Activated T-cell treated with anti-CD3 and anti-CD28 coated beads for 24 hours (primary cell): ENCODE data around the gene GPD2.

ENCODE experiments used
- DNase-seq: peaks from one replicate; pipeline ENCODE4 v3.0.0-alpha.2; 2020; ENCODE audit warnings: low read depth

Gene GPD2

DNA sequence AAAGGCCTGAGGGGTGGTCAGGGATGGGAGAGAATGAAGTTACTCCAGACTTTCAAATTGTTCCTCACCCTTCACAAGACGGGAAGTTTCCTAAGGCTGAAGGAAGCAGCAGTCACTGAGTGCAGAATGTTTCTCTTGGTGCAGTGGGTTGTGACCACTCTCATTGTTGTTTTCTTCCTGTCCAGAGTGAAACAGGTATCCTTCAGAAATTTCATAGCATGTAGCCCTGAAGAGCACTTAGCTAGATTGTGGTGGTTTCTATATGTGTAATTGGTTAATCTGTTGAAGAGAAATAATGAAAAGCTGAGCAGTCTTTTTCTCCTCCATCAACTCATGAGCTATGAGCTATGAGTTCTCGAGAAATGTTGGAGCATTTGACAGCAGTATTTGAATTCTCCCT, 96.8 kb downstream of the GPD2 start:
- no peak for DNase-seq

DNA sequence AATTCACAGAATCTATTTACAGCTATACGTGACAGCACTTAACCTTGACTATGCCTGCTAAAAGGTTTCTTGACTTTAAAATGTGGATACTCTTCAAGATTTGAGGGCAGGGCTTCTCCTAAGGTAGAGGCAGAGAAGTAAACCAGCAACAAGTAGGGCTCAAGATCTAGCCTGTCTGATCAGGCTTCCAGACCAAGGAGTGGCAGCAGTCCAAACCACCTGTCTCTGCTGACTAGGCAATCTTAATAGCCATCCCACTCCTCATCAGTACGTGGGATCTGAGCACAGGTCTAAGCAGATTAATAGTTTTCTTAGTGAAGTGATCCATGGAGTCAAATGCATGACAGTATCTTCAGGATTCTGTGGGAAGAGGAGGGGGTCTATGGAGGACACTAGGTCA, 100.4 kb downstream of the GPD2 start:
- DNase-seq: no peak

DNA sequence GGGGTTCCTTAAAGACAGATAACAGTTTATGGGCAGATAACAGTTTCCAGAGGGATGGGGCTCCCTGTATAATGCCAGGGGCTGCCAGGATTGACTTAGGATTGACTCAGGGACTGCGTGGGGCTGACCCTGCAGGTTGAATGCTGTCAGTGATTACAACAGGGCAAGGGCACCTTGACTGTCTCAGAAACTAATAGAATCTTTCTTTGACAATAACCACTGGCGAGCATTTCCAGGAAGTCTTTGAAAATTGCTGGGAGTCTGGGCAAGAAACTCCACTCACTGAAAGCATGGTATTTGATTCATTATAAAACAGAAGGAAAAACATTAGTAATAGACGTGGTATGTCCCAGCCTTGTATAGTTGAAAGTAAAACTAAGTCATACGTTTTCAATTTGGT, 101.0 kb downstream of the GPD2 start:
- no peak for DNase-seq

DNA sequence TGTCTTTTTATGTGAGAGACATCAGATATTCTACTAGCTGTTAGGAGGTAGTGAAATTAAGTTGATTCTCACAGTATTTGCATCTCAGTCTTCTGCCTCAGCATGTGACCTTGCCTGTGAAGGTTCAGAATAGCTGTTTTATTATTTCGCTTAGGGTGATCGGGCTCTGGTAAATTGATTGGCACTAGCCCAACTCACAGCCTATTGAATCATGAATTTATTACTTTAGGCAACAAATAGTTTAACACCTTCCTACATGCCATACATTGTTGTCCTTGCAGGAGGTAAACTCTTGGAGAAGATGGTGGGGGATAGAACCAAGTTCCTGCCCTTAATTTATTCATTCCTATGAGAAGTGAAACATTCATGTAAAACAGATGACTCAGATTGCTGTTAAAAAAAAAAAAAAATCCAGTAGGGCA, 101.9 kb downstream of the GPD2 start:
- no peak for DNase-seq

DNA sequence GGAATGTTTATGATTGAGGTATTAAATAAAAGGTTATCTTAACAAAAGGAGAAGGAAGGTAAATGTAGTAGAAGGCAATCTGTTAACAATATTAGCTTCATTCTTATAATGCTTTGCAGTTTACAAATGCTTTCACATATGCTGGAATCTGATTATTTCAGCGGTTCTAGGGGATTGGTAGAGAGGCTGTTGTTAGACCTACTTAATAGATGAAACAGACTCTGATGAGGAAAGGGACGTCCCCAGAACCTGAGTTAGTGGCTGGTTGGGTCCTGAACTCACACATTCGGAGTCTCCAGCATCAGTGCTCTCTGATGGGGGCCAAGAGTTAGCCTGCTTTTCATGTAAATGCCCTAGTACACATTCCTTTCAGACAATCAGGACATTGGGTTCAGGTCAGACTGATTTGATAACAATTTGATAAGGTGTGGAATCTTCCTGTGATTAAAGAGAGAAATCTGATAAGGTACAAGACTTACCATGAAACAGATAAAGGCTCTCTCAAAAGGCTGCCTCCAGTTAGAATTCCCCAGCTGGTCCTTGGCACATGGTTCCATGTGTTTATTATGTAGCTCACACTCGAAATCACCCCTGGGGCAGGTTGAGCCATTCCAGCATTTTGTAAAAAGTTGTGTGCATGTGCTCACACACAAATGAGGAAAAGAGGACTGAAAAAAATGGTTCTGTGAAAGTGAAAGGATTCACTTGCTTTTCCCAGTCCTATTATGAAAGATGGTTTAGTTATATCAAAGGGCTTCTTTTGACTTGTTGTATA, 103.1 kb downstream of the GPD2 start:
- DNase-seq: no peak

DNA sequence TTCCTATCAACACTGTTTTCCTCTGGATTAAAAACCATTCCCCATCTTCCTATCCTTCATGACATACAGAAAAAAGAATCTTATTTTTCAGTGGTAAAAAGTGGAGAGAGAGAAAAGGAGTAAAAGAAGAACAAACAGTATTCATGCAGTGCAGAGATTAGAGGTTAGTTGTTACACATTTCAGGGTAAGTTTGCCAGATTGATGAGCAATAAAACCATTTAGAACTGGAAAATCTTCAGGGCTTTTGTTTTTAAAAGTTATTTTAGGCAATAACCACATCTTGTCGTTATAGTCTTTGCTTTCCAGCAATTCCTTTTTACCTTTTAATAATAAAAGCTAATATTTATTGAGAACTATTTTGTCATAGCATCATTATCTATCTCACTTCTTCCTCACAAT, 104.5 kb downstream of the GPD2 start:
- DNase-seq: no peak

DNA sequence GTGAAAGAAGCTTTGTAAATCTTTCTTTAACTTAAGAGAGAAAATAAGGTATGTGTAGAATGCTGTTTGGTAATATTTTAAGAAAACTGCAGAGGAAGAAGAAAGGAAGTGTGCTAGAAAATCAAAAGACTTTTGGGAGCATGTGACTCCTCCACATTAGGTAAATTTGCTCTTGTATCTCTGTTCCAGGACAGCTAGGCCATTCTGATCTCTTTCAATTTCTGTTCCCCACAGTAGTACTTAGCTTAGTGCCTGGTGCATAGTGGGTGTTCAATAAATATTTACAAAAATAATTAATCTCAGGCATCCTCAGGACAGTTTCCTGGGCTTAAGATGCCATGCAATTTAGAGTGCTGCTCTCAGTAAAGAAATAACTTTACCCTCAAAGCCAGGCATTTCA, 105.0 kb downstream of the GPD2 start:
- DNase-seq: no peak

DNA sequence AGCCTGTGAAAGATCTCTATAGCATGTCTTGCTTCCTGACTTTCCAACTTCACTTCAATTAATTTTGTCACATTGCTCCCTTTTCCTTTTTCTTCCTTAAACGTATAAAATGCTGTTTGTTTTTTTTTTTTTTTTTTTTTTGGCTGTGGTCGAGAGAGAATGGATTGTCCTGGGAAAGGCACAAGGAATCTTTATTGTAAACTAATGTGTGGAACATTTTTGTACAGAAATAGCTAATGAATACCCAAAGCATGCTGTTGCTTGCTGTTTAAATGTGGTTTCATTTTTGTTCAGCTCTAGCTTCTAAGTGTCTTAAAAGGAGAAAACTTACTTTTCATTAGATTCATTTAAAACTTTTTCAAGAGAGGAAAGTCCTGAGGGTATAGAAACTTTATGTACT, 105.5 kb downstream of the GPD2 start:
- no peak for DNase-seq

DNA sequence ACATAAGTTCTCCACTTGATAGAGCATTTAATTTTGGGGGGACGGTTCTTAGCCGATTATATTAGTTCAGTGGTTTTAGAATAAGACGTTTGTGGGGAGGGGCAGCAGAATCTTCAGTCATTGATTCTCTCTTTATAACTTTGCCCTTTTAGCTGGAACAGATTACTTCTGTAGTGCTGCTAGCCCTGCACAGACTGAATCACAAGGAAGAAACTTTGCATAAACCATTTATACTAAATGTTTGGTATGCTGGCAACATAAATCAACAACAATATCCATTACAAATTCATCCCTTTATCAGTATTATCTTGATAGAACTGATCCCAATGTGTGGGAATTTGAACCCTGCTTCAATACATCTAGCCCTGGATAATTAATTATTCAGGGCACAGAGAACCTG, 112.2 kb downstream of the GPD2 start:
- no peak for DNase-seq

DNA sequence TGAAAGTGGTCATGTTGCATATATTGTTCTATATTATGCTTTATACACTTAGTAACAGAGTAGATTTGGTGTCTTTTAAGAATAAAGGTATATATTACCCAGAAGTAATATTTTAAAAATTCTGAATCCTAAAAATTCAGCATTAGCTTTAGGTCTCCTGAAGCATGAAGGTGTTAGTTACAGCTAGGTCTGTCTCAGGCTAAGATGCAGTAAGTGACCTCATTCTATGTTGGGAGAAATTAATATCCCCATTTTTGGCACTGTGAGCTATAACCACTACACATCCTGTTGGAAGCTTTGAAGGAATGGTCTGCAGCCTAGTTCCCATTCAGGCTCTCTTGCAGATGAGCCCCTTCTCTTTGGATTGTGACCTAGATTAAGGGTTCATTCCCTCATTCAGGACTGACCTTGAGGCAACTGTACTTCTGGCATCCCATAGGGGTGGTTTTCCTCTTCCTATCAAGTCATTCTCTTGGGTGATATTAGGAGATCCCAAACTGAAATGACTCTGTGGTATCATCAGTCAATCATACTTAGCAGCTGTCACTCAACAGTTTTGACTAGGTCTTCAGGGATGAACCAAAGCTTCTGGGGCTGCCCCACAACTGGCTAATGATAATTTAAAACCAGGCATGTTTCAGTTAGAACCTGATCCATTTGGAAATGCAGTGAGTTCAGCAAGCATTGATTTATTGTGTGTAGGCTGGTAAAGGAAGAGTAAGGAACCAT, 117.7 kb downstream of the GPD2 start:
- no peak for DNase-seq

DNA sequence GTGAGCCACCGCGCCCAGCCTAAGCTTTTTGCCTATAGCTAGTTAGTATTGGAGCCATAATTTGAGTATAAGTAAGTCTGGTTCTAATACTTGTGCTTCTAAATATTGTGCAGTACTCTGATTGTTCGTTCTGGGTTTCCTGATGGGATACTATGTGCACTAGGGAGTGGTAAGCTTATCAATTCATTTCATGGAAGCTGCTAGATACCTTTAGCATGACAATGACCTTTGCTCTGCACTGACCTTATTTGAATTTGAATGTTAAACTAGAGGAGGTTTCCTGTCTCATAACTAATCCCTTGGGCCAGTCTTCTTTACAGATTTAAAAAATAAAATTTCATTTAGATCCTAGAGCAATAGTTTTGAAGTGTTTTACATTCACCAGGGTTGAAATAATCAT, 125.1 kb downstream of the GPD2 start:
- DNase-seq: no peak

DNA sequence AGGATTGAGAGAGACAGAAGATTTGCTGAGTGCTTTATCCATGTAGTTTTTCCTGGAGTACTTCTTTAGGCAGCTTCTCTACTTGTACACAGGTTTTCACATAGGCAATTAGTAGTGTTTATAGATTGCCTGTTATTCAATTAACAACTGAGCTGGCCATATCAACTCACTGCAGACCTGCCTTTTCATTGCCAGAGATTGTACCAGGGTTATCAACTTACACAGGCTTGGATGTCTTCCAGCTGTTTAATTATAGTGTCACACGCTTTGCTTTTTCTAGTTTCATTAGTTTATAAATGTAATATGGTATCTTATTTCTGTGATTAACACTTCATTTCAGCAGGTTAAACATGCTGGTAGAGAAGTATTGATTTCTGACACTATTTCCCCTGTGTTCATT, 125.9 kb downstream of the GPD2 start:
- DNase-seq: no peak

DNA sequence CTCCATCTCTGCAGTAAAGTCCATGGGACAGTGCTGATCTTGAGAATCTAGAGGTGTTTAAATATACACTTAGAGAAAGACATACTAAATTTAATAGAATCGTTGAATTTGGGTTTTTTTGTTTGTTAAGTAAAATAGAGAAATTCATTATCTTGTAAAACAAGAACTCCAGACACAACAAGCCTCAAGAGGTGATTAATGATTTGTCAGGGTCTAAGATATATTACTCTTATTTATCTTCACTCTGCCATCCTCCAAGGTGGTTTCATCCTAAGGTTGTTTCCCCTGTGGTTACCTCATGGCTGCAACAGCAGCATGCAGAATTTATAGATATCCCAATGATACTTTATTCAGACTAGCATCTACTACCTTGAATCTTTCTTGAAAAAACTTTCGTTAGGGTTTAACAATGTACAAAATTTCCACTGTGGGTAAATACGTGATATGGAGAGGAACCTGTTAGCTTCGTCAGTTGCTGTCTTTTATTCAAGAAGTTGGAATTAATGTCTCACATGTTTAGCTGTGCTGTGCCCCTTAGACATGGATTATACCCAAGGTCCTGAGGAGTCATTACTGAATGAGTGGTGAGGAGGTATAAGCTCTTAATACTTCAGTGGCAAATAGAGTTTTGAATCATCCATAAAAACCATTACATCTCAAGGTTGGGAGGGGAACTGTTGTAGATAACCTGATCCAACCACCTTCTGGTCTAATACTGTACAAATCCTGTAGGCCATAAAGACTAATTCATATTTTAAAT, 128.0 kb downstream of the GPD2 start:
- no peak for DNase-seq

DNA sequence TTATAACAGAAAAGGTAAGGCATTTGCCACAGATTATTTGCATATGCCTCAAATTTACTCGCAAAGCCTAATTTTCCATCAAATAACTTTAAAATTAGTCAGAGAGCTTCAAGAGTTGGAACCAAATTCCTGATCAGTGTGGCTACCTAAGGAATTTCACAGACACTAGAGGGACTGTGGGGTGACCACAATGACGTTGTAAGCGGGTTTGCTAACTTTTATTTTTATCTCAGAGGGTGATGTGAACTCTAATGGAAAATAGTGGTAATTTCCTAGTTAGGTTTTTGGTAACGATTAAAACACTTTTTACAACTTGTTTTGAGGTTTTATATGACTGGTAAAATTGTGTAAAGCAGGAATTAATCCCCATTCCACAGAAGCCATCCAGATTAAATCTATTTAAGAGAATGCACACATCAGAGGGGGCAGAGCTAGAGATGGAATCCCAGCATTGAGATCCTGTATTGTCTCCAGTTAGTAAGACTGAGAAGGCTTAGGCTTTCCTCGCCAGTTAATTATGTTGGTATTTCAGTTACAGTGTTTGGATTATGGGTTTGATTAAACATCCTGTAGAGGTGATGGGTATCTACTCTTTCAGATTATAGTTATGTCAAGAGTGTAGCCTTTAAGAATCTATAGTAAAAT, 129.0 kb downstream of the GPD2 start:
- DNase-seq: no peak

DNA sequence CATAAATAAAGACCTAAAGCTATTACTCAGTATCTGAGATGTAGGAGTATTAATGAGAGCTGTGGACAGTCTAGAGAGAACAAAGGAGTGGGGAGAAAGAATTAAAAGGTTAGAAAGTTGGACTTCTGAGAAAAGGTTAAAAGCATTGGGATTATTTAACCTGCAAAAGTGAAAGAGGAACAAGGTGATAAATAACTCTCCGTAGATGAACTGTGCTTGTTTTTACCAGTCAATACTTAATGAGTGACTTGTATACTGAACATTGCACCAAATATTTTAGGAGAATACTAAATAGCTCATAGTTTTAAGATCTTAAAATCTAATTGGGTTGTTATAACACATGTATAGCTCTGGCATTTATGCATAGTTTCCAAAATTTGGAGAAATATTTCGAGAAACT, 137.5 kb downstream of the GPD2 start:
- no peak for DNase-seq

DNA sequence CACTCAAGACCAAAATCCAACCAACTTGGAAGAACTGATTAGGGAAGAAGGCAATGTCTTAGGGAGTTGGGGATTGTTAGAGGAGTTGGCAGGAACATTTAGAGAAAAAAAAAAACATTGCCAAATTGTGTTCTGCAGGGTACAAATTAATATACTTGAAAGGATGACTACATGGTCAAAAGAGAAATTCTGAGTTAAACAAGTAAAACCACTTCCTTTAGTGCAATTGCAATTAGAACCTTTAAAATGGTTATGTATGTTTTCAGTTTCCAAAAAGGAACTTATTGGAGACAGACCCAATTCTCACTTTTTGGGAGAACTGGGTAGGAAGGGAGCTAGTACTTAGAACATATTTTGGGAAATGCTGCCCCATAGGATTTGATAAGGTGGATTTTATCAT, 137.9 kb downstream of the GPD2 start:
- DNase-seq: no peak

DNA sequence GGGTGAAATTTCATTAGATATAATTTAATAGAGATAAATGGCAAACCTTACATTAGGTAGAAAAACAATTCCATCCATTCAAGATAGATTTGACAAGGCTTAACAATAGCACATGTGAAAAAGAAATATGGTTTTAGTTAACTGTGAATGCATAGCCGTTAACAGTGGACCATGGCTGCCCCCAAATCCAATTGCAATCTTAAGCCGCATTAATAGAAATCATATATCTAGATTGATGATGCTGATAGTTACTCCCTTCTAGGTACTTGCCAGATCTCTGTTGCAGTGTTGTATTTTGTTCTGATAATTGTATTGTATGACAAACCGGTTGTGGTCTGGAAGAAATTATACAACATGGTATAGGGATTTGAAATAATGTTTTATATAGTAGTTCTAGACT, 139.8 kb downstream of the GPD2 start:
- DNase-seq: no peak

DNA sequence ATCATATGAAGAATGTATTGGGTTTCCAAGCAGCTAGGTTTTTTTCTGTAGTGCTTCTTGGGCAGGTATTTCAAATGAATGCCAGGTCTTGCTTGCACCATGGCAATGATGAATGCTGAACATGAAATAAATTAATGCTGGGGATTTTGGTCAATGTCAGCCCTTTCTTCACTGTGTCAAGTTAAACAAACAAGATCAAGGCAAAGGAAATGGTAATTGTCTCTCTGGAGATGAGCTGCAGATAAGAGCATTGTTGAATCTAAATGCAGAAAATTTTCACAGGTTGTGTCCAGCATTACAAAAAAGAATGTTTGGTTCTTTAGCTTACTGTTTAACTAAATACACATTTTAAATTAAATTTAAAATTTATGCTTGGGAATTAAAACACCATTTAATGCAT, 144.3 kb downstream of the GPD2 start:
- no peak for DNase-seq

DNA sequence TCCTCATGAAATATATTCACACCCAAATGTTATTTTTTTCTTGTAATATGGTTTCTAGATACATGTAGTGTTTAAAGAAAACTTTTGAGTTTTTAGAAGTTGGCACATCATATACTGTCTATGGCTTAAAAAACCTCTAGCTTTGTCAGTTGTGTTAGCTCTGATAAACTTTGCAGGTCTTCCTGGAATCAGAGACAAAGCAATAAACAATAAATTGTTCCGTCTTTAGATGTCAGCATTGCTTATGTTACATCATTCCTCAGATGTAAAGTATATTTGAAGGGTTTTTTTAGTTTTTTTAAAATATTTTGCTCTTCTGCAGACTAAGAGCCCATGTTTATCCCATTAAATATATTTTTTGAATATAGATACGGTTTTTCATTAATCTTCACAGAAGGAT, 145.1 kb downstream of the GPD2 start:
- DNase-seq: no peak

DNA sequence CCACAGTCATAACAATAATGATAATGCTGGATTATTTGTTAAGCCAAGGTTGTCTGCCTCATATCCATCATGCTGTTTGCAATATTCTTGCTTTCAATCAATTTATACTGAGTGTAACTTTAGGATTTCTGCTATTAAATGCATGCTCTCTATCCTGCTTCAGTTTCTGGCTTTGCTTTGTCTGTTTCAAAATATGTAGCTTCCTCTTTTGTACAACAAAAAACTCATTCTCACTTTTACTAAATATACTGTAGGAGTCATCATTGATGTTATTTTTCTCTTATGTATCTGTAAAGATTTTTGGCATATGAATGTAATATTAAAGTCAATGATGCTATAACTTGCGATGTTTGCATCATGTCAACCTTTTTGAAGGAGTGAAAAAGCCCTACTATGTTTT, 149.3 kb downstream of the GPD2 start:
- DNase-seq: no peak

DNA sequence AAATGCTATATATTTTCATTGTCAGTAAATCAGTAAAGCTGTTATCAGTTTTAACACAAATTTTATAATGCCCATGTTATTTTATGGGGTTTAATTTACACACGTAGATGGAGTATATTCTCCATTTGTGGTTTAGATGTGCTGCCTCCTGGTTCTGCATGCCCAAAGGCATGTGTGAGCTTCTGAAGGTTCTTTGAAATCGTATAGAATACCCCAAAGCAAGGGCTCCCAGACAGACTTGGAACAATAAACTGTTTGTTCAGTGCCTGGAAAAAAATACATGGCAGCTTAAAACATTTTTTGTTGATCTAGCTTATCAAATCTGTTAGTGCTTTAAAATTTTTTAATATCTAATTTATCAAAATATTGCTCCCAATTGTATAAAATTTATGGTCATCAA, 150.4 kb downstream of the GPD2 start:
- DNase-seq: no peak

DNA sequence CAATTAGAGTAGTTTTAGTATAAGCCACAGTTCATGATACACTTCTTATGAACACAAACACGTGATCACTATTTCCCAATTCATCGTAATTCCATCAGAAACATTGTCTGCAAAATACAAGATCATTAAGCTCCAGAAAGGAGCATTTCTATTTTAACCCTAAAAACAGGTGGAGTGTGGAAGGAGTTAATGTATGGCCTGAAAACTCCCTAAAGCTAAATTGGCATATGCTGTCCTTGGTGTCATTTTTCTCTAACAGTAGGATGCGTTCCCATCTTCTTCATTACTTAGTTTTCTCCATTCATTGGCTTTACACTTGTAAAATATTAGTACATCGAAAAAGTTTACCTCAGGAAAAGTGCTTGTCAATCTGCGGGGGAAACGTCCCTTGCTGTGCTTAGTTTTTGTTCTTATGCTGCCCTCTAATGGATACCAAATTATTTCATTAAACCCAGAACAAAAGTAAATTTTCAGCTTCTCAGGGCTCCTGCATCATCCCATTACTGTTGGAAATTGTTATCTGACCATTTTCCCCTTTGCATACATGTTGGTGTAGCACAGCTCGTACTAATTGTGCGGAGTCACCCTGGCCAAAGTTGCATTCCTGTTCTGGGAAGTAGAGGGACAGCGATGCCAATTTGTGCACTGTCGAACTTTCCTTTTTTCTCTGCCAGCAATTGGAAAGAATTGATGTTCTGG, 153.4 kb downstream of the GPD2 start:
- DNase-seq: no peak
